HG03103 (cell line): ENCODE data around the gene RFXAP.
"Not testable (repeated sequence)": the region's sequence is repeated elsewhere in the genome, so short reads cannot be mapped to it uniquely, and the experiment has no call there.

Experiments used
- ATAC-seq: cut with Tn5 transposase; IDR thresholded peaks from one replicate; pipeline ENCODE4 v1.9.1; 2021; ENCODE audit warnings: low read depth; ENCODE audit not compliant: unreplicated experiment

Gene RFXAP, protein sequence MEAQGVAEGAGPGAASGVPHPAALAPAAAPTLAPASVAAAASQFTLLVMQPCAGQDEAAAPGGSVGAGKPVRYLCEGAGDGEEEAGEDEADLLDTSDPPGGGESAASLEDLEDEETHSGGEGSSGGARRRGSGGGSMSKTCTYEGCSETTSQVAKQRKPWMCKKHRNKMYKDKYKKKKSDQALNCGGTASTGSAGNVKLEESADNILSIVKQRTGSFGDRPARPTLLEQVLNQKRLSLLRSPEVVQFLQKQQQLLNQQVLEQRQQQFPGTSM

DNA sequence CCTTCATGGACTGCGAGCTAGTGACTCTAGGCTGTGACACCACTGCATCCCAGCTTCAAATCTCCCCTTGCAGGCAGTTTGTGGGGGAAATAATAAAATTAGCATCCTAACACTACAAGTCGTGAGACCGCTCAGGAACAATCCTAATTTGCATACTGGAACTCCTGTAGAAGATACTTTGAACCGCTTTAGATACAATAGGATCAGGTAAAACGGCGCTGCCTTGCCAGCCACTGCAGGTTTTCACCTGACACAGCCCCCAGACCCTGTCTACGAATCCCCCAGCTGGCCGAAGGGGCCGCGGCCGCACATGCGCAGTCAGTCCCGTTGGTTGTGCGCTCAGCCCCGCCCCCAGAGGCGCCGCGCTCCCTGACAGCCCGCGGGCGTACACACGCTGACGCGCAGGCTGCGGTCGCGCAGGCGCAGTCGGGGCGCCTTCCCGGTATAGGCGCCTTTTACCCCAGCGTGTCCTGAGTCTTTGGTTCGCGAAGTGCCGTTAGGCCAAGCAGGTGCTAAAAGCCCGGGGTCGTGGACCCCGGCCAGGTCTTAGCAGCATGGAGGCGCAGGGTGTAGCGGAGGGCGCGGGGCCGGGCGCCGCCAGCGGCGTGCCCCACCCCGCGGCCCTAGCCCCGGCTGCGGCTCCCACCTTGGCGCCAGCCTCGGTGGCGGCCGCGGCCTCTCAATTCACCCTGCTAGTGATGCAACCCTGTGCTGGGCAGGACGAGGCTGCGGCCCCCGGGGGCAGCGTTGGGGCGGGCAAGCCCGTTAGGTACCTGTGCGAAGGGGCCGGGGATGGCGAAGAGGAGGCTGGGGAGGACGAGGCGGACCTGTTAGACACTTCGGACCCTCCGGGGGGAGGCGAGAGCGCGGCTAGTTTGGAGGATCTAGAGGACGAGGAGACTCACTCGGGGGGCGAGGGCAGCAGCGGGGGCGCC, at the start of gene RFXAP:
Gene RFXAP (plus strand): TSS at position 419 of the 935 bp plus-strand sequence. CDS start 136 bp downstream, at position 555.
- peak; percentile 82 for ATAC-seq

GRCh38 chr13:36769545-36769944, 49.5 kb upstream of the RFXAP start:
- no peak for ATAC-seq

- ATAC-seq: no peak
Observed at GRCh38 chr13:36770741-36771140, 48.3 kb upstream of the RFXAP start.

DNA sequence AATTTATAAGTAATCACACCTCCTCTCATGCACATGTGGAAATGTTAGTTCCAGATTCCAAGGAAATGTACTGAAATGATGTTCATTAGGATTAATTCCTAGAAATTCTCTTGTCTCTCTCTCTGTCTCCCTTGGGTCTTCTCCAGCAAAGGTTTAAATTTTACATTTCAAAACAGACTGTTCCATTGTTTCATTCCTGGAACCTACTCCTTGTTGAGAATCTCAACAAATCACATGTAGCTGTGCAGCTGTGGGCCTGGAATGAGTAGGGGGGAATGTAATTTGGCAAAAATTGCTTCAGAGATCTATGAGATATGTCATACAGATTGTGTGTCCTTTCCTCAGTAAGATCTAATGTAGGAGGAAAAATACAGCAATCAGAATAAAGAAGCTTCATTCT, 46.2 kb upstream of the RFXAP start:
- ATAC-seq: no peak

DNA sequence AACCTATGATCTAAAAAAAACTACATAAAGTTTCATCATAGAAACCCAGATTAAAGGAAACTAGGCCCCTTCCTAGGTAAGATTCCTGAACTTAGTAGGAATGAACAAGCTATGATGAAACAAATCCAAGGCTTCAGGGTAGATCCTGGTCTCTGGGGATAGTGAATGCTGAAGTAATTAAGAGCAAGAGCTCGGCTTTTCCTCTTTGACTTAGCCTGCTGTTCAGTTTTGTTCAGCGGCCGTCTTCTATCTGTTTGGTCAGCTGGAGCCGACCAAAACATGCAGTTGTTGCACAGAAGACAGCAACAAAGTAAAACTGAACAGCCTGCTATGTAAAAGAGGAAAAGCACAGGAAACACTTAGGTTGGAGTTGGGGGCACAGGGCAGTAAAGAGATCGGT, 44.1 kb upstream of the RFXAP start:
- no peak for ATAC-seq

GRCh38 chr13:36776175-36776574, 42.8 kb upstream of the RFXAP start:
- no peak for ATAC-seq

- ATAC-seq: no peak
Observed at GRCh38 chr13:36778083-36778671, 40.8 kb upstream of the RFXAP start.

DNA sequence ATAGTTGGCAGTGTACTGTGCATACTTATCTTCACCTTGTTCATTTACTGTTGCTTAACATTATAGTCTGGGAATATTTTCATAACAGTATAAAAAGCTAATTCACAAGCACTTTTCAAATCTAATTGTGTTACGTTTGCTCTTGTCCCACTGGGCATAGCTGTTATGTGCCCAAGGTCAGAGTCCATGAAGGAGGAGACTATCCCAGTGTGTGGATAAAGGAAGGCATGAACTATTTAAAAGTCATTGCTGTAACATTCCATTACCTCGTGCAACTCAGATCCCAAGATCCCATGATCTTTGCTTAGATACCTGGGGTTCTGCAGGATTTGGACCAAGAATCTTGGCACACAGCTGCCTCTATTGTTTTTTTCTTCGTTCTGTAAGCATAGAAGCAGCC, 35.1 kb upstream of the RFXAP start:
- no peak for ATAC-seq

GRCh38 chr13:36786175-36786574, 32.8 kb upstream of the RFXAP start:
- ATAC-seq: not testable (repeated sequence)

DNA sequence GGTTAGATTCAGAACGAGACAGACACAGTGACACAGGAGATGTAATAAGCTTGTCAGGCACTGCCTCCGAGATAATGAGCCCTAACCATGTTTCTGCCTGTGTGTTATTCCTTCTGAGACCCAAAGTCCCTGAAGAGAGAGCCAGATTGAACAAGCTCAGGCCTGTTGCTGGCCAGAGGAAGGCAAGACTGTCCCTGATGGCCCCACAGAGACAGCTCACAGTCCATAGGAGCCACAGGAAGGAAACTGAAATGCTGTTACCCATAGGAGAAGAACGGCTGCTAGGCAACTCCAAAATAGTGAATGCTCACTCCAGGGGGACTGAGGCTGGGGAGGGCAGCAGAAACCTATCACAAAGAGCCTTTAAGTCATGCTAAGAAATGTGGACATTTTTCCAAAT, 31.8 kb upstream of the RFXAP start:
- ATAC-seq: no peak

GRCh38 chr13:36788276-36788675, 30.7 kb upstream of the RFXAP start:
- no peak for ATAC-seq

- no peak for ATAC-seq
Observed at GRCh38 chr13:36789061-36789460, 30.0 kb upstream of the RFXAP start.

DNA sequence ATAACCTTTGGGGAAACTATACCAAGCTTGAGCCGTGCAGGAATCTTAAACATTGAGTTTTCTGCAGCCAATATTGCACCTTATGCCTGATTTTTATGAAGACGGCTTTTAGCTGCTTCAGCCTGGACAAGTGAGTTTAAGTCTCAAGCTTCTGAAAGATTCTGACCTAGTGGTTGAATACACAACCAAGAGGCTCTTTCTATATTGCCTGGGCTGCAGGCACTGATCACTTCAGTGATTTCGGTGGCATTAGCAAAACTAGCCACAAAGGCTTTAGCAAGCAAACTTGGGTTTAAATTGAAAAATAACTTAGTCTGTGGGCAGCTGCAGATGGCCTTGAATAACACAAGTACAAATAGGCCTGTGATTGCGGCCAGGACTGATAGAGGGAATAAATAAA, 29.3 kb upstream of the RFXAP start:
- no peak for ATAC-seq

DNA sequence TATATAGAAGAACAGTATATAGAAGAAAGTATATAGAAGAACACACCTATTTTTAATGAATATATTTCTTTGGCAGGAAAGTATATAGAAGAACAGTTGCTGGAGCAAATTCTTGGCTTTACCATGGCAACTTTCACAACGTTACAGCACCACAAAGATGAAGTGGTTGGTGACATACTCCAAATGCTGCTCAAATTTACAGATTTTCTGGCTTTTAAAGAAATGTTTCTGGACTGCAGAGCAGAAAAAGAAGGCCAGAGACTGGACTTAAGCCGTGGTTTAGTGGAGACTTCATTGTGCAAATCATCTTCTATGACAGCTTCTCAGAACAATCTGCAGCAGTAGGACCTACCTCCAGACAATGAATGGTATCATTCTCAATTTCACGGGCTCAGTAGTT, 24.3 kb upstream of the RFXAP start:
- ATAC-seq: no peak

DNA sequence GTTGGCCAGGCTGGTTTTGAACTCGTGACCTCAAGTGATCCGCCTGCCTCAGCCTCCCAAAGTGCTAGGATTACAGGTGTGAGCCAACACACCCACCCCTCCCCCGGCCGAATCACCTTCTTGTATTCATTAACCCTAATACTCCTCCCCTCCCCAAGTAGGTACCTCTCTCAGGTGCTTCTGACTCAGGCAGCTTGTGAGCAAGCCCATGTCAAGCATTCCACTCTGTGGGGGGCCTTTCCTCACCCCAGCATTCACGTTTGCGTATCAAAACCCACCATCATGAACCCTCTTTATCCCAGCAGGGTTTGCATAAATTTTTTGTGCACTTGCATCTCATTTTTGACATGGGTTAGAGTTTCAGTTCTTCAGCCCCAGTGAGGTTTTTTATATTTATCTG, 23.6 kb upstream of the RFXAP start:
- no peak for ATAC-seq

DNA sequence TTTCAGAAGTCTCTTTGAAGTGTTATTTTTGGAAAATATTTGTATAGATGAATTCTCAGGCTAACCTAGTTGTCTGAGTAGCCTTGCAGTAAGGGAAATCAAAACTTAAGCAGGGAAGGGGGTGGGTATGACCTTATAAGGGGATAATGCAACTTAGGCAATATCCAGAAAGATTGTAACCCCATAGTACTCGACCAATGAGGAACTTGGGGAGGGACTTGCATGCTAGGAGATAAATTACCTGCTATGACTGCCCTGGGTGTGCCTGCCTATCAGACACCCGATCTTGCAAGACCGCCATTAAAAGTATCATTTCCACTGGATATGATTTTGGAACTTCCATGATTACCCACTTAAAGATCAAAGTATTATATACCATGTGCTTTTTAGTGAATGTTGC, 23.0 kb upstream of the RFXAP start:
- ATAC-seq: no peak

DNA sequence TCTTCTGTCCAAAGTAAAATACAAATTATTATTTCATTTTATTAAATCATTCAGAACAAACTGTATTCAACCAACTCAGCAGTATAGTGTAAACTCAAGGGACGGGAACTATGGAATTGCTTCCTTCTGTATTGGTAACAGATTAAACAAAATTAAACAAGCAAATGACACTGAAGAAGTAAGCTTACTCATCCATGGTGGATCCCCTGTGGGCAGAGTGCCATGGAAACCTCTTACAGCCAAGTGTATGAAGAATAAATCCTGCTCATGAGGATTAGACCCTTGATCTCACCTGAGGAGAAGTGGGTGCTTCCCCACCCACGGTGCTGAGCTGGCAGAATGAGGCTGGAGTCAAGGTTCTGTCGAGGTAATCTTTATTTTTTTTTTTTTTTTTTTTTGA, 18.0 kb upstream of the RFXAP start:
- no peak for ATAC-seq

GRCh38 chr13:36804588-36804987, 14.4 kb upstream of the RFXAP start:
- ATAC-seq: no peak

DNA sequence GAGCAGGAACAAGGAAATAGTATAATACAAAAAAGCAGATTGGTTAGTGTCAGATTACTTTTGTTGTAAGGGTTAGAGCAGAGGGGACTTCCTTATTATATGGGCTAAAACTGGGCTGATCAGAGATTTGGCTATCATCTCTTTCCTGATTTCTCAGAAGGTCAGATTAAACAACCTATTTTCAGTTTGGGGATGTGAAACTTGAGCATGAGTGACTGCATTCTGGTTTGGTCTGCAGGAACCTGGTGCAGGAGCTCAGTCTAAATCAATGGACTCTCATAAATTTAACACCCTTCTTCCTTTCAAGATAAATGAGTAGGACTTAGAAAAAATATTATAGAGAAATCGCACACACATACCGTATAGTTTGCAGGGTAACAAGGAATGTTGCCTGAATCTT, 12.9 kb upstream of the RFXAP start:
- ATAC-seq: peak; percentile 85

DNA sequence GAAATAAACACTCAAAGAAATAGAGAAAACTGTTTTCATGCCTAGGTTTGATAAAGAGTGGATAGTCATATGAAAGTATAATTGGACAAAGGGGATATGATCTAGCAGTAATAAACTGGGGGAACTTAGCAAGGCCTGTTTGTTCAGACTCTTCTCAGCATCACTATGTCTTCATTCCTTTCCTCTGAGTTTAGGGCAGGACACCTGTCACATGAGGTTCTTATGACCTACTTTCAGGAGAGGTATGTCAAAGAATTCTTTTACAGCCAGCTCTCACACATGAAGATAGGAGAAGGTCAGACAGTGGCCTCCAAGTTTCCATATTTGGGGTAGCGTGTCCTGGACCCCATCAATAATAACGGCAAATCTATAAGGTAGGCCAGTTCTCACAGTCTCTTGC, 11.4 kb upstream of the RFXAP start:
- no peak for ATAC-seq

GRCh38 chr13:36813225-36813624, 5.8 kb upstream of the RFXAP start:
- ATAC-seq: no peak
